GM12878 (cell line): ENCODE data around the gene CEP63.

ENCODE experiments used
- BRCA1 ChIP-seq: IDR thresholded peaks from 2 replicates; pipeline ENCODE4 v1.6.1; 2011; ENCODE audit warnings: low read depth, low read length, improper control_type of control experiment
- EP300 ChIP-seq, 2 experiments: fragments of 150-350 bp in 1 of 2; IDR thresholded peaks; 2 replicates each; pipeline ENCODE4 v1.6.1; 2011 to 2012; ENCODE audit warnings: low read depth in 2 of 2, low read length in 2 of 2, borderline replicate concordance in 1 of 2, improper control_type of control experiment in 1 of 2, inconsistent platforms in 1 of 2; ENCODE audit not compliant: control insufficient read depth in 1 of 2
- ESRRA ChIP-seq: IDR thresholded peaks from 2 replicates; pipeline ENCODE4 v1.6.1; 2012; ENCODE audit warnings: mild to moderate bottlenecking, low read length, improper control_type of control experiment
- EZH2 ChIP-seq: IDR thresholded peaks from 2 replicates; pipeline ENCODE4 v1.6.1; 2012; ENCODE audit warnings: low read depth, mild to moderate bottlenecking, control low read depth, inconsistent platforms, low read length, borderline replicate concordance; ENCODE audit not compliant: control insufficient read depth
- FOXM1 ChIP-seq: IDR thresholded peaks from 2 replicates; pipeline ENCODE4 v1.6.1; 2012; ENCODE audit warnings: low read depth, mild to moderate bottlenecking, inconsistent platforms, low read length, moderate library complexity
- KAT2A ChIP-seq: conservative IDR thresholded peaks from 2 replicates; pipeline ENCODE4 v1.6.1; 2011; ENCODE audit warnings: low read depth, low read length; ENCODE audit not compliant: control insufficient read depth
- NBN ChIP-seq: fragments of 450-650 bp; IDR thresholded peaks from 2 replicates; pipeline ENCODE4 v1.6.1; 2016
- POLR2A ChIP-seq: IDR thresholded peaks from 2 replicates; pipeline ENCODE4 v1.6.1; 2011; ENCODE audit warnings: low read depth, mild to moderate bottlenecking, low read length
- SMAD1 ChIP-seq: fragments of 450-650 bp; IDR thresholded peaks from 2 replicates; pipeline ENCODE4 v1.6.1; 2018; ENCODE audit warnings: mild to moderate bottlenecking, low read depth; ENCODE audit not compliant: partially characterized antibody
- TAF1 ChIP-seq: IDR thresholded peaks from 2 replicates; pipeline ENCODE4 v1.6.1; 2011; ENCODE audit warnings: mild to moderate bottlenecking, low read depth, low read length, borderline replicate concordance
- TF ChIP-seq, protein P1 (sequence below), 3 experiments: IDR thresholded peaks in 2 of 3; conservative IDR thresholded peaks in 1 of 3; 2 replicates each; pipeline ENCODE4 v1.5.1; 2011; ENCODE audit warnings: low read depth in 3 of 3, low read length in 3 of 3, mild to moderate bottlenecking in 3 of 3, control low read depth in 2 of 3, moderate library complexity in 2 of 3, inconsistent platforms in 1 of 3, mixed read lengths in 1 of 3; ENCODE audit not compliant: control insufficient read depth in 2 of 3, insufficient read depth in 1 of 3; ENCODE audit errors: extremely low read depth in 1 of 3
- TF ChIP-seq, protein P2 (sequence below): IDR thresholded peaks from 2 replicates; pipeline ENCODE4 v1.6.1; 2012; ENCODE audit warnings: low read depth, low read length, improper control_type of control experiment

DNA sequence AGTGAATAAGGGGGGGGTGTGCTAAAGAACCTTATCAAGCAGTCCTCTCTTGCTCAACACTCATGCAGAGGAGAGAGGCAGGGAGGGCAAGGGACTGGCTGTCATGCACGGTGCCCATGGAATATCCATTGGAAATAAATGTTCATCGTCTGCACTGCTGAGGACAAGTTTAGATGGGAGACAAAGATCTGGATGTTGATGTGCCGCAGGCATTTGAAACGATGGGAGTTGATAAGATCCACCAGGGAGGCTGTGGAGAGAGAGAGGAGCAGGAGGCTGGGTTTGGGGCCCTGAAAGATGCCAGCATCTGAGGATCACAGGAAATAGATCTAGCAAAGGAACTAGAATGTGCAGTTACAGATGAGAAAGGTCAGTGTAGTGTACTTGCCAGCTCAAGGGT, 76.2 kb downstream of the CEP63 start:
- TF ChIP-seq, protein P1, sequence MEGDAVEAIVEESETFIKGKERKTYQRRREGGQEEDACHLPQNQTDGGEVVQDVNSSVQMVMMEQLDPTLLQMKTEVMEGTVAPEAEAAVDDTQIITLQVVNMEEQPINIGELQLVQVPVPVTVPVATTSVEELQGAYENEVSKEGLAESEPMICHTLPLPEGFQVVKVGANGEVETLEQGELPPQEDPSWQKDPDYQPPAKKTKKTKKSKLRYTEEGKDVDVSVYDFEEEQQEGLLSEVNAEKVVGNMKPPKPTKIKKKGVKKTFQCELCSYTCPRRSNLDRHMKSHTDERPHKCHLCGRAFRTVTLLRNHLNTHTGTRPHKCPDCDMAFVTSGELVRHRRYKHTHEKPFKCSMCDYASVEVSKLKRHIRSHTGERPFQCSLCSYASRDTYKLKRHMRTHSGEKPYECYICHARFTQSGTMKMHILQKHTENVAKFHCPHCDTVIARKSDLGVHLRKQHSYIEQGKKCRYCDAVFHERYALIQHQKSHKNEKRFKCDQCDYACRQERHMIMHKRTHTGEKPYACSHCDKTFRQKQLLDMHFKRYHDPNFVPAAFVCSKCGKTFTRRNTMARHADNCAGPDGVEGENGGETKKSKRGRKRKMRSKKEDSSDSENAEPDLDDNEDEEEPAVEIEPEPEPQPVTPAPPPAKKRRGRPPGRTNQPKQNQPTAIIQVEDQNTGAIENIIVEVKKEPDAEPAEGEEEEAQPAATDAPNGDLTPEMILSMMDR (IDR thresholded peaks at IDR 0.05 in 2 of 3, conservative IDR thresholded peaks at IDR 0.05 in 1 of 3; ENCODE audit: control insufficient read depth in 2 of 3, extremely low read depth in 1 of 3, insufficient read depth in 1 of 3, low read depth in 3 of 3, low read length in 3 of 3) = no peak
- no peak for TF ChIP-seq SMAD1
- TF ChIP-seq KAT2A = no peak
- TF ChIP-seq EP300 (IDR thresholded peaks at IDR 0.05; ENCODE audit: borderline replicate concordance in 1 of 2, control insufficient read depth in 1 of 2, low read depth in 2 of 2, low read length in 2 of 2) = no peak
- no peak for TF ChIP-seq NBN
- no peak for TF ChIP-seq FOXM1
- no peak for TF ChIP-seq POLR2A
- TF ChIP-seq ESRRA = no peak
- no peak for TF ChIP-seq TAF1
- TF ChIP-seq BRCA1 = no peak
- TF ChIP-seq EZH2 = no peak
- TF ChIP-seq, protein P2, sequence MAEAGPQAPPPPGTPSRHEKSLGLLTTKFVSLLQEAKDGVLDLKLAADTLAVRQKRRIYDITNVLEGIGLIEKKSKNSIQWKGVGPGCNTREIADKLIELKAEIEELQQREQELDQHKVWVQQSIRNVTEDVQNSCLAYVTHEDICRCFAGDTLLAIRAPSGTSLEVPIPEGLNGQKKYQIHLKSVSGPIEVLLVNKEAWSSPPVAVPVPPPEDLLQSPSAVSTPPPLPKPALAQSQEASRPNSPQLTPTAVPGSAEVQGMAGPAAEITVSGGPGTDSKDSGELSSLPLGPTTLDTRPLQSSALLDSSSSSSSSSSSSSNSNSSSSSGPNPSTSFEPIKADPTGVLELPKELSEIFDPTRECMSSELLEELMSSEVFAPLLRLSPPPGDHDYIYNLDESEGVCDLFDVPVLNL = no peak
